Stomach smooth muscle (tissue), 2 donors: ENCODE measurements around the gene TMEM45A.

Experiments
- H3K27ac ChIP-seq: one replicate; pipeline ENCODE4 v1.7.0; 2013; ENCODE audit warnings: mild to moderate bottlenecking, low read length, inconsistent platforms
- H3K27me3 ChIP-seq, 2 donors: one replicate each; pipeline ENCODE4 v1.7.0; 2013; ENCODE audit warnings: low read length in 2 of 2; ENCODE audit not compliant: insufficient read depth in 2 of 2, control insufficient read depth in 1 of 2
- H3K36me3 ChIP-seq, 2 donors: one replicate each; pipeline ENCODE4 v1.7.0; 2013; ENCODE audit warnings: low read length in 2 of 2; ENCODE audit not compliant: control insufficient read depth in 2 of 2, insufficient read depth in 2 of 2
- H3K4me1 ChIP-seq: one replicate; pipeline ENCODE4 v1.7.0; 2013; ENCODE audit warnings: low read length; ENCODE audit not compliant: control insufficient read depth, insufficient read depth
- H3K4me3 ChIP-seq, 2 donors: one replicate each; pipeline ENCODE4 v1.7.0; 2013; ENCODE audit warnings: low read length in 2 of 2
- H3K9ac ChIP-seq, 2 donors: one replicate each; pipeline ENCODE4 v1.7.0; 2013; ENCODE audit warnings: low read length in 2 of 2, mild to moderate bottlenecking in 1 of 2
- H3K9me3 ChIP-seq, 2 donors: one replicate each; pipeline ENCODE4 v1.7.0; 2013; ENCODE audit warnings: low read length in 2 of 2; ENCODE audit not compliant: control insufficient read depth in 2 of 2
- donor health status: healthy.
- donor health status: Pancreatic carcinoma.

Gene TMEM45A

GRCh38 chr3:100553618-100554372 is 61.4 kb downstream of the TMEM45A start:
- no peak overlapping the region for H3K9ac ChIP-seq
- no peaks in the 10 kb centered on the region for H3K9me3 ChIP-seq
- no peak overlapping the region for H3K27ac ChIP-seq
- H3K4me1 ChIP-seq, result no peaks in the 10 kb centered on the region
- H3K36me3 ChIP-seq, result no peaks in the 10 kb centered on the region
- H3K4me3 ChIP-seq, result no peak overlapping the region
- H3K27me3 ChIP-seq, result no peaks in the 10 kb centered on the region

- Histone ChIP-seq H3K4me3 (no peak overlapping the region), H3K4me1 (no peaks in the 10 kb centered on the region), H3K27me3 (no peaks in the 10 kb centered on the region), H3K36me3 (no peaks in the 10 kb centered on the region), H3K27ac (no peak overlapping the region), H3K9me3 (no peaks in the 10 kb centered on the region), H3K9ac (no peak overlapping the region)
Observed at GRCh38 chr3:100554373-100554676, 61.9 kb downstream of the TMEM45A start.

- Histone ChIP-seq H3K9ac (no peak overlapping the region), H3K4me1 (no peaks in the 10 kb centered on the region), H3K9me3 (no peaks in the 10 kb centered on the region), H3K36me3 (no peaks in the 10 kb centered on the region), H3K27me3 (no peaks in the 10 kb centered on the region), H3K4me3 (no peak overlapping the region), H3K27ac (no peak overlapping the region)
Observed at GRCh38 chr3:100556673-100557310, 64.4 kb downstream of the TMEM45A start.

GRCh38 chr3:100558233-100558632 is 65.8 kb downstream of the TMEM45A start:
- no peak overlapping the region for H3K27ac ChIP-seq
- no peaks in the 10 kb centered on the region for H3K27me3 ChIP-seq
- H3K9ac ChIP-seq, result no peak overlapping the region
- no peaks in the 10 kb centered on the region for H3K4me1 ChIP-seq
- no peak overlapping the region for H3K4me3 ChIP-seq
- H3K36me3 ChIP-seq, result no peaks in the 10 kb centered on the region
- H3K9me3 ChIP-seq, result no peaks in the 10 kb centered on the region

GRCh38 chr3:100560426-100560825 is 68.0 kb downstream of the TMEM45A start:
- no peak overlapping the region for H3K4me3 ChIP-seq
- no peak overlapping the region for H3K9ac ChIP-seq
- no peak overlapping the region for H3K27ac ChIP-seq
- no peaks in the 10 kb centered on the region for H3K36me3 ChIP-seq
- no peaks in the 10 kb centered on the region for H3K27me3 ChIP-seq
- no peaks in the 10 kb centered on the region for H3K9me3 ChIP-seq
- no peaks in the 10 kb centered on the region for H3K4me1 ChIP-seq

GRCh38 chr3:100561459-100562158 is 69.2 kb downstream of the TMEM45A start:
- Histone ChIP-seq H3K4me3 (no peak overlapping the region), H3K27ac (no peak overlapping the region), H3K9me3 (no peaks in the 10 kb centered on the region), H3K27me3 (no peaks in the 10 kb centered on the region), H3K9ac (no peak overlapping the region), H3K4me1 (no peaks in the 10 kb centered on the region), H3K36me3 (no peaks in the 10 kb centered on the region)

- Histone ChIP-seq H3K36me3 (no peaks in the 10 kb centered on the region), H3K27ac (no peak overlapping the region), H3K4me1 (no peaks in the 10 kb centered on the region), H3K9ac (no peak overlapping the region), H3K9me3 (no peaks in the 10 kb centered on the region), H3K4me3 (no peak overlapping the region), H3K27me3 (no peaks in the 10 kb centered on the region)
Observed at GRCh38 chr3:100562224-100562857, 69.9 kb downstream of the TMEM45A start.

- H3K36me3 ChIP-seq, result no peaks in the 10 kb centered on the region
- no peak overlapping the region for H3K4me3 ChIP-seq
- no peak overlapping the region for H3K27ac ChIP-seq
- H3K9ac ChIP-seq, result no peak overlapping the region
- H3K27me3 ChIP-seq, result no peaks in the 10 kb centered on the region
- H3K9me3 ChIP-seq, result no peaks in the 10 kb centered on the region
- H3K4me1 ChIP-seq, result no peaks in the 10 kb centered on the region
Observed at GRCh38 chr3:100563228-100563627, 70.8 kb downstream of the TMEM45A start.

GRCh38 chr3:100563652-100564211 is 71.3 kb downstream of the TMEM45A start:
- no peaks in the 10 kb centered on the region for H3K9me3 ChIP-seq
- no peak overlapping the region for H3K4me3 ChIP-seq
- H3K9ac ChIP-seq, result no peak overlapping the region
- no peaks in the 10 kb centered on the region for H3K27me3 ChIP-seq
- no peaks in the 10 kb centered on the region for H3K4me1 ChIP-seq
- no peaks in the 10 kb centered on the region for H3K36me3 ChIP-seq
- H3K27ac ChIP-seq, result no peak overlapping the region

GRCh38 chr3:100570811-100571210 is 78.4 kb downstream of the TMEM45A start:
- H3K36me3 ChIP-seq, result no peaks in the 10 kb centered on the region
- H3K4me3 ChIP-seq, result no peak overlapping the region
- H3K27me3 ChIP-seq, result no peaks in the 10 kb centered on the region
- no peaks in the 10 kb centered on the region for H3K9me3 ChIP-seq
- H3K27ac ChIP-seq, result no peak overlapping the region
- H3K4me1 ChIP-seq, result no peaks in the 10 kb centered on the region
- H3K9ac ChIP-seq, result no peak overlapping the region
